Tibial nerve (tissue), 4 donors: ENCODE results near the gene RANBP10.
"Not testable (repeated sequence)": the region's sequence is repeated elsewhere in the genome, so short reads cannot be mapped to it uniquely, and the experiment has no call there.

ENCODE experiments used
- EP300 ChIP-seq, 2 donors: sonication (generic); formaldehyde crosslinking; IDR thresholded peaks; one replicate each; pipeline ENCODE4 v1.6.1; 2017; ENCODE audit warnings: antibody characterized with exemption in 2 of 2, mild to moderate bottlenecking in 1 of 2
- TF ChIP-seq, protein P1 (sequence below), 5 experiments: fragments of 200-600 bp in 3 of 5; fragments of 450-650 bp in 2 of 5; sonication (generic) in 3 of 5; IDR thresholded peaks; one replicate each; pipeline ENCODE4 v1.5.1; 2016 to 2019; ENCODE audit warnings: antibody characterized with exemption in 5 of 5, mild to moderate bottlenecking in 3 of 5, moderate library complexity in 2 of 5

- TF ChIP-seq, protein P1, sequence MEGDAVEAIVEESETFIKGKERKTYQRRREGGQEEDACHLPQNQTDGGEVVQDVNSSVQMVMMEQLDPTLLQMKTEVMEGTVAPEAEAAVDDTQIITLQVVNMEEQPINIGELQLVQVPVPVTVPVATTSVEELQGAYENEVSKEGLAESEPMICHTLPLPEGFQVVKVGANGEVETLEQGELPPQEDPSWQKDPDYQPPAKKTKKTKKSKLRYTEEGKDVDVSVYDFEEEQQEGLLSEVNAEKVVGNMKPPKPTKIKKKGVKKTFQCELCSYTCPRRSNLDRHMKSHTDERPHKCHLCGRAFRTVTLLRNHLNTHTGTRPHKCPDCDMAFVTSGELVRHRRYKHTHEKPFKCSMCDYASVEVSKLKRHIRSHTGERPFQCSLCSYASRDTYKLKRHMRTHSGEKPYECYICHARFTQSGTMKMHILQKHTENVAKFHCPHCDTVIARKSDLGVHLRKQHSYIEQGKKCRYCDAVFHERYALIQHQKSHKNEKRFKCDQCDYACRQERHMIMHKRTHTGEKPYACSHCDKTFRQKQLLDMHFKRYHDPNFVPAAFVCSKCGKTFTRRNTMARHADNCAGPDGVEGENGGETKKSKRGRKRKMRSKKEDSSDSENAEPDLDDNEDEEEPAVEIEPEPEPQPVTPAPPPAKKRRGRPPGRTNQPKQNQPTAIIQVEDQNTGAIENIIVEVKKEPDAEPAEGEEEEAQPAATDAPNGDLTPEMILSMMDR (IDR thresholded peaks at IDR 0.05): not testable (repeated sequence)
- TF ChIP-seq EP300 (IDR thresholded peaks at IDR 0.05): not testable (repeated sequence)
These were observed 55.0 kb downstream of the RANBP10 start for GRCh38 chr16:67751331-67751730.
